GM10847 (cell line): ENCODE measurements around the gene CLNK.

Source experiments
- POLR2A ChIP-seq: IDR thresholded peaks from 2 replicates; pipeline ENCODE4 v1.6.1; 2011; ENCODE audit not compliant: insufficient read length; ENCODE audit errors: extremely low read depth

Gene CLNK, protein sequence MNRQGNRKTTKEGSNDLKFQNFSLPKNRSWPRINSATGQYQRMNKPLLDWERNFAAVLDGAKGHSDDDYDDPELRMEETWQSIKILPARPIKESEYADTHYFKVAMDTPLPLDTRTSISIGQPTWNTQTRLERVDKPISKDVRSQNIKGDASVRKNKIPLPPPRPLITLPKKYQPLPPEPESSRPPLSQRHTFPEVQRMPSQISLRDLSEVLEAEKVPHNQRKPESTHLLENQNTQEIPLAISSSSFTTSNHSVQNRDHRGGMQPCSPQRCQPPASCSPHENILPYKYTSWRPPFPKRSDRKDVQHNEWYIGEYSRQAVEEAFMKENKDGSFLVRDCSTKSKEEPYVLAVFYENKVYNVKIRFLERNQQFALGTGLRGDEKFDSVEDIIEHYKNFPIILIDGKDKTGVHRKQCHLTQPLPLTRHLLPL

DNA sequence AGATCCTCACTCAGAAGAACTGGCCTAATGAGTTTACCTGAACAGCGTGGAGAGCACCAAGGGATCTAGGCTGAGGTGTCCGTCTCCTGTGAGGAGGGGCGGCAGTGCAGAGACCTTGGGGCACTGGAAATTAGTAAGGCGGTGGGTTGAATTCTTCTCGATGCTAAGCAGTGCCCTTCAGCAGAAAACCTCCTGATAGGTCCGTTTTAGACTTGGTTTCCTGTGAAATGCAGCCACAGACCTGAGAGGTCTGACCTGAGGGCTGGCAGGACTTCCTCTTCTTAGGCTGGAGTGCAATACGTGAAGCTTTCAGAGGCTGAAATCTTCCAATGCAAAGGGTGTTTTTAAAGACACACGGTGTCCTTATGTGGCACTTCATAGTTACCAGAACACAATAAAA is at the start of gene CLNK:
Gene CLNK (minus strand): TSS at position 138 of the 400 bp plus-strand sequence. CDS start 16,899 bp downstream, outside the sequence.
- TF ChIP-seq POLR2A = peak; percentile 56

DNA sequence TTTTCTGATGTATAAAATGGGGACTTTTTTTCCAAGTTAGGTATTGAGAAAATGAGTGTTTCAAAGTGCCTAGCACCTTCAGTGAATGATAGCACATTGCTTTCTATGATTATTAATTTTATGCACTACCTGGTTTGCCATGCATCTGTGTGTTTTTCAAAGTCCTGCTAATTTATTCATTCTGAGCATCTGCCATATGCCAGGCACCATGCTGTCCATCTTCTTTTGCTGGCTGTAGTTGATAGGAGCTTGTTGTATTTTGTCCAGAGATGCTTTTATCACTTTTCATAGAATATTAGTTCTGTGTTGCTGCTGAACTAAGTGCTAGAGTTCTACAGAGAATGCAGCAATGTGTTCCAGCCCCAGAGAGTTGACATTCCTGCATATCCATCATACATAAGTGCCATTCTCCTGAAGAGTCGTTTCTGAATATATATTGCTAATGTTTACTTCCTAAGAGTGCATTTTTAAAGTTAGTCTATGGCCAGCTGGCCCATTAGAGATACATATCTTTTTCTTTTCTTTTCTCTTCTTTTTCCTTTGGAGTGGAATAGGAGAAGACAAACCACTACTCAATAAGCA is 49.0 kb upstream of the CLNK start:
- no peak for TF ChIP-seq POLR2A

DNA sequence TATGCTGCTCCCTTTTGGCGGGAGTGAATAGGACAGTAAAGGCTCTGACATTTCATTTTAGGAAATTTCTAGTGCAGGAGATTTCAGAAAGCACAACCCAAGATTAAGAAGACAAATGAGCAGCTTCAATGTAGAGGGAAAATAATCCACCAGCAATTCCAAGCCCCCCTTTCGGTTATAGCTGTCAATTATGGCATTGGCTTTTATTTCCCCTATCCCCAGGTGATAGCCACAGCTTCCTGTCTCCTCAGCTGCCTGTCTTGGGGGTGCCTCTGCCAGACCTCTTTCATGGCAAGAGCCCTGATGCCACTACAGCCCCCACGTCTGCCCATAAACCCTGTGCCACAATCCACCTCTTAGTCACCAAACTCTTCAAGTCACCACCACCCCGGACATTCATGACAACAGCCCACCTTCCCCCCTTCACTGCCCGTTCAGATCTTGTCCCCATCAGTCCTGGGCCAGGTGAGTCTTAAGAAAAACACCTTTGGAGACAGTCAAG is 48.4 kb upstream of the CLNK start:
- no peak for TF ChIP-seq POLR2A

GRCh38 chr4:10732235-10732913 is 47.8 kb upstream of the CLNK start:
- no peak for TF ChIP-seq POLR2A

GRCh38 chr4:10731690-10732089 is 47.1 kb upstream of the CLNK start:
- TF ChIP-seq POLR2A = no peak

DNA sequence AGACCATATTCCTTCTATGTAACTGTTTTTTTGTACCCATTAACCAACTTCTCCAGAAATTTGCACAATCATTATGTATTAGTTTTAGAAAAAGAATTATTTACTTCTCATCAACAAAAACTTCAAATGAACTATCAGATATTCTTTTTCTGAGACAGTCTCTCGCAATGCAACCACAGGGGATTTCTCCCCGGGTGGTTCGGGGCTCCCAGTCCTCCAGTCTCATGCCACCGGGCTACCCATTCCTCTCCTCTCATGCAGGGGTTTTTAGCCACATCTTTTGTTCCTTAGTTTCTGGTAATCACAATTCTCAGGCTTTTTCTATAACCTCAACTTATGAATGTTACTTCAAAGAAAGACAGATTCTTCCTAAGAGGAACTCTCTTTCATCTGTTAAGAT is 46.6 kb upstream of the CLNK start:
- no peak for TF ChIP-seq POLR2A

DNA sequence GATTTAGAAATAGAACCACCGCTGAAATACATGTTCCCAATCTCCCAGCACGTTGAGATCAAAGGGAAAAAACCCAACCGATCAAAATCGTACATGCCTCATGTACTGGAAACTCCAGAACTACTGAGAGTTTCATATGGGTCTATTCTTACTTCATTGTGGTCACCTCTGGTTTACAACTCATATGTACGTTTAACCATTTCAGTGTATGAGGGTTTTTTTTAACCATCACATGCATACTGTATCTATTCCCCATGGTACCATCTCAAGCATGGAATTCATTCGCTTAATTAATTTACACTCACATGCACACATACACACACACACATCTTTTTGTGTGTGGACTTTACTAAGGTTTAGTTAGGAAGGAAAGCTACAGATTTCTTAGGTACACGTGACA is 46.0 kb upstream of the CLNK start:
- no peak for TF ChIP-seq POLR2A

GRCh38 chr4:10730019-10730418 is 45.5 kb upstream of the CLNK start:
- no peak for TF ChIP-seq POLR2A

- no peak for TF ChIP-seq POLR2A
Measured at GRCh38 chr4:10729366-10729765, 44.8 kb upstream of the CLNK start.

DNA sequence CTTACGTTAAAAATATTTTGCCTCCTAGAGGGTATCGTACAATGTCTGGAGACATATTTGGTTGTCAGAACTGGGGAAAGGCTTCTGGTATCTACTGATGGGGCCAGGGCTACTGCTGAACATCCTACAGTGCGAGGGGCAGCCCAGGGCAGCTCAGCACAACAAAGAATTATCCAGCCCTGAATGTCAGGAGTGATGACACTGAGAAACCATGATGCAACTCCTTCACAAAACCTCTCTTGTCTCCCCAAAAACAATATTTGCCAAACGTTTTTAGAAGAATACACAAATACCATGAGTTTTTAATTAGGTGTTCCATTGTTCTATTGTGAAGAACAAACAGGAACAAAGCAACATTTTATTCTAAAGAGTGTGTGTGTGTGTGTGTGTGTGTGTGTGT is 43.4 kb upstream of the CLNK start:
- no peak for TF ChIP-seq POLR2A

GRCh38 chr4:10727140-10727880 is 42.7 kb upstream of the CLNK start:
- TF ChIP-seq POLR2A = no peak

DNA sequence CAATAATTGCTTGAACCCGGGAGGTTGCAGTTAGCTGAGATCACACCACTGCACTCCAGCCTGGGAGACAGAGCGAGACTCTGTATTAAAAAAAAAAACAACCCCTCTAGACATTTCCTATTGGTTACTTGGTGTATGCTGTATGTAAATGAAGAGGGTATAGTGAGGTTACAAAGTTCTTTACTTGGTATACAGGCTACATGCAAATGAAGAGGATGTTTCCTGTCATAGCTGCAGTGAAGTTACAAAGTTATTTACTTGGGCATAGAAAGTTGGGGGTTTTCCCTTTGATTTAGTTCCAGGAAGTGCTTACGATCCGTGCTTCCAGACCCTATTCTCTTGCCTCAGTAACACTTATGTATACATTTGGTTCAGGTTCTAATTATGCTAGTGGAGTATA is 38.4 kb upstream of the CLNK start:
- no peak for TF ChIP-seq POLR2A

- no peak for TF ChIP-seq POLR2A
Measured at GRCh38 chr4:10721616-10722015, 37.0 kb upstream of the CLNK start.

GRCh38 chr4:10716163-10716562 is 31.6 kb upstream of the CLNK start:
- TF ChIP-seq POLR2A = no peak

DNA sequence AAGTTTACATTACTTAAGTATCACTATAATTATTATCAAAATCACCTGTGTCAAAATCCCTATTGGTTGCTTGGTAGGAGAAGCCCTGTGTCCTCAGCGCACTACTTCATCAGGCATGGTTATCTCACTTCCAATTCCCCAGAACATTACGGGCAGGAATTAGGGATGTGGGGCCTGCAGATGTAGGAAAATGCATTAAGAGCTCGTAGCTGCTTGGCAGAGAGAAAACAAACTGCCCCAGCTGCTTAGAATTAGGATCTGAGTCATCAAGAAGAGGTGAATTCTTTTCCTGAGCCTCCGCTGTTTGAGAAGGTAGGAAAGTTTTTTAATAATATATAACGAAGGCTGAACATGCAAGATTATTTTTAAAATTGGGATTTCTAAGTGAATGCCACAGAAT is 31.1 kb upstream of the CLNK start:
- no peak for TF ChIP-seq POLR2A
